ENCODE data around the gene FBXO28. TPM values are rescaled to one million over a fixed set of nuclear protein-coding genes. Genes with fewer than 3 reads are reported as not detected.

FBXO28 gene
- 10 to 100 TPM; 25.9 to 34.8 (median 33.3) TPM for total RNA-seq
- total RNA-seq (2013) = 34.0 TPM
- total RNA-seq = 37.5 to 94.6 (median 73.1) reads per million in 29 experiments

GRCh38 chr1:224113918-224114786 lies at the start of gene FBXO28:
FBXO28 (plus strand) TSS chr1:224114111; CDS start chr1:224114130, 19 bp downstream.
- CTCF ChIA-PET = interaction anchor here in 1 of 2 donors (1.0 kb wide), 1 partner anchor 219 kb away, joined by 3 read pairs; no protein-coding TSS in a partner anchor
- peaks cover 29 to 37% (median 30%) of the 10 kb centered on the region in 3 donors for H3K4me1 Mint-ChIP-seq
- 0% methylated on average over 32 of the region's 60 CpGs for WGBS (ENCODE audit: insufficient coverage)
- H3K27me3 Mint-ChIP-seq = peaks cover 3 to 8% of the 10 kb centered on the region in 2 donors
- Histone ChIP-seq H3K4me3 (ENCODE audit: control insufficient read depth in 1 of 2, extremely low read depth in 1 of 2, low read length in 1 of 2) (peak within 1 kb of the TSS; percentile 83 to 96), H3K36me3 (ENCODE audit: control insufficient read depth in 2 of 2, extremely low read depth in 1 of 2, insufficient read depth in 1 of 2, low read length in 1 of 2) (peaks cover 1 to 4% of the 10 kb centered on the region in 2 donors), H3K4me1 (ENCODE audit: control insufficient read depth in 1 of 2, extremely low read depth in 1 of 2, insufficient read depth in 2 of 2, low read length in 2 of 2) (peaks cover 14 to 17% of the 10 kb centered on the region in 2 experiments), H3K27me3 (replicated peaks in 1 of 2; ENCODE audit: control insufficient read depth in 2 of 2, extremely low read depth in 1 of 2, insufficient read depth in 2 of 2, low read length in 1 of 2) (peaks cover 0 to 3% of the 10 kb centered on the region in 2 experiments), H3K27ac (ENCODE audit: low read length) (peak within 1 kb of the TSS; percentile 96), H3K9me3 (no peaks in the 10 kb centered on the region)
- POLR2A ChIA-PET = interaction anchor here in 1 of 2 donors (1.4 kb wide), 1 partner anchor 321 kb away, joined by 4 read pairs; the partner anchor contains the start of gene WDR26
- H3K4me3 Mint-ChIP-seq = peak within 1 kb of the TSS; percentile 88 to 93 (median 93)
- H3K27ac Mint-ChIP-seq = peak within 1 kb of the TSS; percentile 91 to 96
- peak; percentile 82 to 96 (median 90) for DNase-seq
- no peaks in the 10 kb centered on the region for H3K9me3 Mint-ChIP-seq
- ATAC-seq (replicated peaks in 1 of 4) = peak; percentile 94 to 96 (median 95)
- no peaks in the 10 kb centered on the region for H3K36me3 Mint-ChIP-seq

GRCh38 chr1:224064150-224064549 lies 49.8 kb upstream of the FBXO28 start:
- Mint-ChIP-seq H3K4me1 (peaks cover 5 to 10% (median 7%) of the 10 kb centered on the region in 3 donors), H3K36me3 (no peaks in the 10 kb centered on the region), H3K9me3 (no peaks in the 10 kb centered on the region), H3K27ac (no peak overlapping the region), H3K4me3 (no peak overlapping the region), H3K27me3 (peaks cover 0 to 5% of the 10 kb centered on the region in 2 donors)
- no peaks in the 10 kb centered on the region for H3K36me3 ChIP-seq (ENCODE audit: control insufficient read depth in 2 of 2, extremely low read depth in 1 of 2, insufficient read depth in 1 of 2, low read length in 1 of 2)
- H3K27ac ChIP-seq (ENCODE audit: low read length) = no peak overlapping the region
- H3K9me3 ChIP-seq = no peaks in the 10 kb centered on the region
- H3K27me3 ChIP-seq (replicated peaks in 1 of 2; ENCODE audit: control insufficient read depth in 2 of 2, extremely low read depth in 1 of 2, insufficient read depth in 2 of 2, low read length in 1 of 2) = peaks cover 0 to 3% of the 10 kb centered on the region in 2 experiments
- CTCF ChIA-PET = interaction anchor here in 1 of 2 donors (0.5 kb wide), 1 partner anchor 209 kb away, joined by 8 read pairs; no protein-coding TSS in a partner anchor
- ATAC-seq (replicated peaks in 1 of 4) = no peak
- POLR2A ChIA-PET = interaction anchor here in 1 of 2 donors (0.6 kb wide), 1 partner anchor 17 kb away, joined by 4 read pairs; no protein-coding TSS in a partner anchor
- no peak for DNase-seq
- no peaks in the 10 kb centered on the region for H3K4me1 ChIP-seq (ENCODE audit: control insufficient read depth in 1 of 2, extremely low read depth in 1 of 2, insufficient read depth in 2 of 2, low read length in 2 of 2)
- 100% methylated on average over 1 of the region's 5 CpGs for WGBS (ENCODE audit: insufficient coverage)
- H3K4me3 ChIP-seq (ENCODE audit: control insufficient read depth in 1 of 2, extremely low read depth in 1 of 2, low read length in 1 of 2) = no peak overlapping the region

GRCh38 chr1:224065455-224065854 lies 48.5 kb upstream of the FBXO28 start:
- peak in 1 of 35 experiments; percentile 0 for DNase-seq
- H3K36me3 ChIP-seq (ENCODE audit: control insufficient read depth in 2 of 2, extremely low read depth in 1 of 2, insufficient read depth in 1 of 2, low read length in 1 of 2) = no peaks in the 10 kb centered on the region
- WGBS (ENCODE audit: insufficient coverage) = no CpG with 5 or more reads among the region's 2 CpGs
- Mint-ChIP-seq H3K4me1 (peaks cover 5 to 10% (median 7%) of the 10 kb centered on the region in 3 donors), H3K4me3 (no peak overlapping the region), H3K27me3 (peaks cover 9 to 11% of the 10 kb centered on the region in 2 donors), H3K9me3 (no peaks in the 10 kb centered on the region), H3K27ac (peak overlapping the region; percentile 71 to 81), H3K36me3 (no peaks in the 10 kb centered on the region)
- no peak overlapping the region for H3K27ac ChIP-seq (ENCODE audit: low read length)
- ATAC-seq (replicated peaks in 1 of 4) = peak in 1 of 4 experiments; percentile 47
- H3K4me1 ChIP-seq (ENCODE audit: control insufficient read depth in 1 of 2, extremely low read depth in 1 of 2, insufficient read depth in 2 of 2, low read length in 2 of 2) = no peaks in the 10 kb centered on the region
- H3K4me3 ChIP-seq (ENCODE audit: control insufficient read depth in 1 of 2, extremely low read depth in 1 of 2, low read length in 1 of 2) = no peak overlapping the region
- CTCF ChIA-PET = no interaction called here
- no peaks in the 10 kb centered on the region for H3K9me3 ChIP-seq
- POLR2A ChIA-PET = interaction anchor here in 1 of 2 donors (0.7 kb wide), 1 partner anchor 57 kb away, joined by 7 read pairs; no protein-coding TSS in a partner anchor
- H3K27me3 ChIP-seq (replicated peaks in 1 of 2; ENCODE audit: control insufficient read depth in 2 of 2, extremely low read depth in 1 of 2, insufficient read depth in 2 of 2, low read length in 1 of 2) = peaks cover 0 to 6% of the 10 kb centered on the region in 2 experiments

- POLR2A ChIA-PET = no interaction called here
- H3K36me3 Mint-ChIP-seq = no peaks in the 10 kb centered on the region
Observed at GRCh38 chr1:224067207-224067606, 46.7 kb upstream of the FBXO28 start.

GRCh38 chr1:224067621-224068457 lies 46.1 kb upstream of the FBXO28 start:
- WGBS (ENCODE audit: insufficient coverage) = 67% methylated on average over 1 of the region's 3 CpGs
- no peaks in the 10 kb centered on the region for H3K36me3 ChIP-seq (ENCODE audit: control insufficient read depth in 2 of 2, extremely low read depth in 1 of 2, insufficient read depth in 1 of 2, low read length in 1 of 2)
- H3K27ac ChIP-seq (ENCODE audit: low read length) = no peak overlapping the region
- ATAC-seq (replicated peaks in 1 of 4) (no peak), DNase-seq (no peak)
- H3K9me3 Mint-ChIP-seq = peaks cover 0 to 7% (median 7%) of the 10 kb centered on the region in 3 donors
- ChIA-PET POLR2A (no interaction called here), CTCF (interaction anchor here in 1 of 2 donors (0.5 to 0.6 kb wide), 2 partner anchors 22 to 76 kb away, joined by 3 read pairs; no protein-coding TSS in a partner anchor)
- H3K27me3 Mint-ChIP-seq = peaks cover 11 to 16% of the 10 kb centered on the region in 2 donors
- H3K4me1 Mint-ChIP-seq = peaks cover 5 to 10% (median 7%) of the 10 kb centered on the region in 3 donors
- no peak overlapping the region for H3K4me3 Mint-ChIP-seq
- H3K27ac Mint-ChIP-seq = no peak overlapping the region
- H3K4me3 ChIP-seq (ENCODE audit: control insufficient read depth in 1 of 2, extremely low read depth in 1 of 2, low read length in 1 of 2) = no peak overlapping the region
- no peaks in the 10 kb centered on the region for H3K4me1 ChIP-seq (ENCODE audit: control insufficient read depth in 1 of 2, extremely low read depth in 1 of 2, insufficient read depth in 2 of 2, low read length in 2 of 2)
- no peaks in the 10 kb centered on the region for H3K36me3 Mint-ChIP-seq
- no peaks in the 10 kb centered on the region for H3K9me3 ChIP-seq
- peaks cover 0 to 12% of the 10 kb centered on the region in 2 experiments for H3K27me3 ChIP-seq (replicated peaks in 1 of 2; ENCODE audit: control insufficient read depth in 2 of 2, extremely low read depth in 1 of 2, insufficient read depth in 2 of 2, low read length in 1 of 2)

More at GRCh38 chr1:224067207-224067606, 46.7 kb upstream of the FBXO28 start:
- H3K9me3 ChIP-seq = no peaks in the 10 kb centered on the region
- no peak overlapping the region for H3K27ac ChIP-seq (ENCODE audit: low read length)
- H3K4me1 ChIP-seq (ENCODE audit: control insufficient read depth in 1 of 2, extremely low read depth in 1 of 2, insufficient read depth in 2 of 2, low read length in 2 of 2) = no peaks in the 10 kb centered on the region
- ATAC-seq (replicated peaks in 1 of 4) = no peak
- no peak overlapping the region for H3K4me3 ChIP-seq (ENCODE audit: control insufficient read depth in 1 of 2, extremely low read depth in 1 of 2, low read length in 1 of 2)
- Mint-ChIP-seq H3K4me1 (peaks cover 5 to 10% (median 7%) of the 10 kb centered on the region in 3 donors), H3K9me3 (peaks cover 0 to under 1% (median under 1%) of the 10 kb centered on the region in 3 donors), H3K27me3 (peaks cover 11 to 16% of the 10 kb centered on the region in 2 donors), H3K4me3 (no peak overlapping the region), H3K27ac (no peak overlapping the region)
- H3K27me3 ChIP-seq (replicated peaks in 1 of 2; ENCODE audit: control insufficient read depth in 2 of 2, extremely low read depth in 1 of 2, insufficient read depth in 2 of 2, low read length in 1 of 2) = peaks cover 0 to 12% of the 10 kb centered on the region in 2 experiments
- DNase-seq = no peak
- CTCF ChIA-PET = no interaction called here
- no peaks in the 10 kb centered on the region for H3K36me3 ChIP-seq (ENCODE audit: control insufficient read depth in 2 of 2, extremely low read depth in 1 of 2, insufficient read depth in 1 of 2, low read length in 1 of 2)
